ENCODE results near the gene ENDOV.
"Not testable (repeated sequence)": the region's sequence is repeated elsewhere in the genome, so short reads cannot be mapped to it uniquely, and the experiment has no call there.

The ENDOV gene

GRCh38 chr17:80397034-80397387, 18.0 kb upstream of the ENDOV start:
- Mint-ChIP-seq H3K27ac (peak overlapping the region; percentile 64), H3K4me3 (no peak overlapping the region), H3K9me3 (no peaks in the 10 kb centered on the region), H3K36me3 (peaks cover 68% of the 10 kb centered on the region), H3K4me1 (peaks cover 10% of the 10 kb centered on the region)
- peak; percentile 49 for ATAC-seq
- DNase-seq (ENCODE audit: low spot score in 2 of 2) = no peak

- H3K4me3 Mint-ChIP-seq = no peak overlapping the region
- peaks cover 10% of the 10 kb centered on the region for H3K4me1 Mint-ChIP-seq
- ATAC-seq (no peak), DNase-seq (ENCODE audit: low spot score in 2 of 2) (peak in 1 of 2 donors; percentile 55)
- H3K9me3 Mint-ChIP-seq = no peaks in the 10 kb centered on the region
- H3K36me3 Mint-ChIP-seq = peaks cover 61% of the 10 kb centered on the region
- H3K27ac Mint-ChIP-seq = peak overlapping the region; percentile 64
Observed at GRCh38 chr17:80397686-80398085, 17.3 kb upstream of the ENDOV start.

- DNase-seq (ENCODE audit: low spot score in 2 of 2); H3K9me3 Mint-ChIP-seq; ATAC-seq; H3K4me1 Mint-ChIP-seq; H3K4me3 Mint-ChIP-seq; H3K27ac Mint-ChIP-seq: not testable (repeated sequence)
- H3K36me3 Mint-ChIP-seq = peaks cover 27% of the 10 kb centered on the region
Observed at GRCh38 chr17:80401086-80401485, 13.9 kb upstream of the ENDOV start.

- not testable (repeated sequence) for H3K4me1 Mint-ChIP-seq; H3K4me3 Mint-ChIP-seq; DNase-seq (ENCODE audit: low spot score in 2 of 2); ATAC-seq; H3K27ac Mint-ChIP-seq; H3K9me3 Mint-ChIP-seq
- peaks cover 17% of the 10 kb centered on the region for H3K36me3 Mint-ChIP-seq
Observed at GRCh38 chr17:80402102-80402501, 12.9 kb upstream of the ENDOV start.

- H3K4me1 Mint-ChIP-seq = peaks cover 3% of the 10 kb centered on the region
- H3K27ac Mint-ChIP-seq = no peak overlapping the region
- no peak overlapping the region for H3K4me3 Mint-ChIP-seq
- ATAC-seq = no peak
- no peak for DNase-seq (ENCODE audit: low spot score in 2 of 2)
- peaks cover 9% of the 10 kb centered on the region for H3K36me3 Mint-ChIP-seq
- no peaks in the 10 kb centered on the region for H3K9me3 Mint-ChIP-seq
Observed at GRCh38 chr17:80402959-80403358, 12.0 kb upstream of the ENDOV start.

GRCh38 chr17:80406146-80406545, 8.8 kb upstream of the ENDOV start:
- Mint-ChIP-seq H3K9me3 (no peaks in the 10 kb centered on the region), H3K36me3 (no peaks in the 10 kb centered on the region), H3K4me1 (no peaks in the 10 kb centered on the region), H3K4me3 (no peak overlapping the region), H3K27ac (no peak overlapping the region)
- ATAC-seq (no peak), DNase-seq (ENCODE audit: low spot score in 2 of 2) (no peak)

GRCh38 chr17:80407917-80408316, 7.0 kb upstream of the ENDOV start:
- not testable (repeated sequence) for ATAC-seq, H3K4me3 Mint-ChIP-seq, H3K27ac Mint-ChIP-seq

GRCh38 chr17:80408872-80409271, 6.1 kb upstream of the ENDOV start:
- peaks cover 5% of the 10 kb centered on the region for H3K36me3 Mint-ChIP-seq
- no peak for DNase-seq (ENCODE audit: low spot score in 2 of 2)
- no peak for ATAC-seq
- no peak overlapping the region for H3K27ac Mint-ChIP-seq
- no peaks in the 10 kb centered on the region for H3K9me3 Mint-ChIP-seq
- no peak overlapping the region for H3K4me3 Mint-ChIP-seq
- peaks cover under 1% of the 10 kb centered on the region for H3K4me1 Mint-ChIP-seq

More at GRCh38 chr17:80407917-80408316, 7.0 kb upstream of the ENDOV start:
- H3K36me3 Mint-ChIP-seq; DNase-seq (ENCODE audit: low spot score in 2 of 2); H3K9me3 Mint-ChIP-seq; H3K4me1 Mint-ChIP-seq: not testable (repeated sequence)

- H3K9me3 Mint-ChIP-seq = no peaks in the 10 kb centered on the region
- ATAC-seq (no peak), DNase-seq (ENCODE audit: low spot score in 2 of 2) (no peak)
- H3K4me3 Mint-ChIP-seq = no peak overlapping the region
- H3K36me3 Mint-ChIP-seq = peaks cover 6% of the 10 kb centered on the region
- no peak overlapping the region for H3K27ac Mint-ChIP-seq
- peaks cover 8% of the 10 kb centered on the region for H3K4me1 Mint-ChIP-seq
Observed at GRCh38 chr17:80409626-80410025, 5.3 kb upstream of the ENDOV start.

- H3K9me3 Mint-ChIP-seq; H3K27ac Mint-ChIP-seq; ATAC-seq; H3K4me3 Mint-ChIP-seq; DNase-seq (ENCODE audit: low spot score in 2 of 2): not testable (repeated sequence)
- H3K4me1 Mint-ChIP-seq = peaks cover 11% of the 10 kb centered on the region
- peaks cover 12% of the 10 kb centered on the region for H3K36me3 Mint-ChIP-seq
Observed at GRCh38 chr17:80410441-80411087, 4.4 kb upstream of the ENDOV start.

- ATAC-seq = no peak
- Mint-ChIP-seq H3K9me3 (no peaks in the 10 kb centered on the region), H3K4me3 (peak overlapping the region; percentile 83), H3K36me3 (peaks cover 21% of the 10 kb centered on the region), H3K27ac (peak overlapping the region; percentile 75), H3K4me1 (peaks cover 32% of the 10 kb centered on the region)
- no peak for DNase-seq (ENCODE audit: low spot score in 2 of 2)
Observed at GRCh38 chr17:80413771-80414507, 1.0 kb upstream of the ENDOV start.

- H3K9me3 Mint-ChIP-seq = no peaks in the 10 kb centered on the region
- H3K4me3 Mint-ChIP-seq = peak overlapping the region; percentile 83
- peaks cover 23% of the 10 kb centered on the region for H3K36me3 Mint-ChIP-seq
- ATAC-seq (no peak), DNase-seq (ENCODE audit: low spot score in 2 of 2) (peak in 1 of 2 donors; percentile 20)
- peak overlapping the region; percentile 75 for H3K27ac Mint-ChIP-seq
- peaks cover 33% of the 10 kb centered on the region for H3K4me1 Mint-ChIP-seq
Observed at GRCh38 chr17:80414508-80414802, 512 bp upstream of the ENDOV start.

GRCh38 chr17:80415626-80416137, 715 bp downstream of the ENDOV start:
- Mint-ChIP-seq H3K4me3 (peak overlapping the region; percentile 83), H3K27ac (peak overlapping the region; percentile 75), H3K36me3 (peaks cover 26% of the 10 kb centered on the region), H3K9me3 (no peaks in the 10 kb centered on the region), H3K4me1 (peaks cover 41% of the 10 kb centered on the region)
- no peak for DNase-seq (ENCODE audit: low spot score in 2 of 2)
- no peak for ATAC-seq

- Mint-ChIP-seq H3K9me3 (no peaks in the 10 kb centered on the region), H3K27ac (peak overlapping the region; percentile 75), H3K36me3 (peaks cover 26% of the 10 kb centered on the region), H3K4me1 (peaks cover 41% of the 10 kb centered on the region), H3K4me3 (peak overlapping the region; percentile 83)
- DNase-seq (ENCODE audit: low spot score in 2 of 2) = no peak
- ATAC-seq = no peak
Observed at GRCh38 chr17:80416260-80416939, 1.4 kb downstream of the ENDOV start.

GRCh38 chr17:80416940-80417293, 1.9 kb downstream of the ENDOV start:
- no peak for ATAC-seq
- Mint-ChIP-seq H3K4me3 (peak overlapping the region; percentile 83), H3K4me1 (peaks cover 41% of the 10 kb centered on the region), H3K9me3 (no peaks in the 10 kb centered on the region), H3K36me3 (peaks cover 26% of the 10 kb centered on the region), H3K27ac (peak overlapping the region; percentile 75)
- DNase-seq (ENCODE audit: low spot score in 2 of 2) = no peak

GRCh38 chr17:80418589-80418988, 3.6 kb downstream of the ENDOV start:
- no peak for ATAC-seq
- no peaks in the 10 kb centered on the region for H3K9me3 Mint-ChIP-seq
- peaks cover 41% of the 10 kb centered on the region for H3K4me1 Mint-ChIP-seq
- no peak overlapping the region for H3K27ac Mint-ChIP-seq
- peaks cover 21% of the 10 kb centered on the region for H3K36me3 Mint-ChIP-seq
- H3K4me3 Mint-ChIP-seq = no peak overlapping the region
- DNase-seq (ENCODE audit: low spot score in 2 of 2) = no peak

Measured in stimulated activated effector memory CD8-positive, alpha-beta T cell treated with anti-CD3 and anti-CD28 coated beads, Interleukin-12 subunit alpha, Interleukin-12 subunit beta, amount 100 ng/mL, for 72 hours (primary cell).